SK-N-SH treated with all-trans-retinoic acid at 6 μM for 48 hours (cell line): ENCODE results near the gene ST6GAL1.

ENCODE experiments used
- ARNTL ChIP-seq: fragments of 450-650 bp; formaldehyde crosslinking; IDR thresholded peaks from 2 replicates; pipeline ENCODE4 v1.5.0; 2020; ENCODE audit warnings: low read depth, mild to moderate bottlenecking, moderate library complexity, borderline replicate concordance
- CSDC2 ChIP-seq: fragments of 250-450 bp; sonication (Bioruptor Pico); IDR thresholded peaks from 2 replicates; pipeline ENCODE4 v1.5.0; 2020; ENCODE audit warnings: mild to moderate bottlenecking, moderate library complexity
- CSRNP3 ChIP-seq: fragments of 250-450 bp; sonication (Bioruptor Pico); IDR thresholded peaks from 2 replicates; pipeline ENCODE4 v1.5.1; 2021; ENCODE audit warnings: mild to moderate bottlenecking, moderate library complexity
- GLIS3 ChIP-seq: fragments of 250-450 bp; sonication (Bioruptor Pico); IDR thresholded peaks from 2 replicates; pipeline ENCODE4 v1.5.0; 2020; ENCODE audit warnings: mild to moderate bottlenecking, moderate library complexity
- OSR1 ChIP-seq: fragments of 250-450 bp; sonication (Bioruptor Pico); IDR thresholded peaks from 2 replicates; pipeline ENCODE4 v1.8.0; 2022; ENCODE audit warnings: moderate library complexity, mild to moderate bottlenecking, inconsistent platforms
- PATZ1 ChIP-seq: fragments of 250-450 bp; sonication (Bioruptor Pico); IDR thresholded peaks from 2 replicates; pipeline ENCODE4 v1.8.0; 2020; ENCODE audit warnings: mild to moderate bottlenecking, moderate library complexity, borderline replicate concordance
- RARB ChIP-seq: fragments of 250-450 bp; sonication (Bioruptor Pico); IDR thresholded peaks from 2 replicates; pipeline ENCODE4 v1.8.0; 2021; ENCODE audit warnings: mild to moderate bottlenecking, moderate library complexity
- SNAI2 ChIP-seq: fragments of 250-450 bp; sonication (Bioruptor Pico); IDR thresholded peaks from 2 replicates; pipeline ENCODE4 v1.5.0; 2020; ENCODE audit warnings: mild to moderate bottlenecking, moderate library complexity
- ZFP30 ChIP-seq: fragments of 450-650 bp; formaldehyde crosslinking; IDR thresholded peaks from 2 replicates; pipeline ENCODE4 v1.5.0; 2022; ENCODE audit warnings: mild to moderate bottlenecking, moderate library complexity
- ZNF565 ChIP-seq: fragments of 450-650 bp; formaldehyde crosslinking; conservative IDR thresholded peaks from 2 replicates; pipeline ENCODE4 v1.5.0; 2020; ENCODE audit warnings: low read depth, mild to moderate bottlenecking, moderate library complexity
- TF ChIP-seq, protein P1 (sequence below): fragments of 250-450 bp; sonication (Bioruptor Pico); IDR thresholded peaks from 2 replicates; pipeline ENCODE4 v1.5.1; 2020; ENCODE audit warnings: low read depth, mild to moderate bottlenecking, moderate library complexity

GRCh38 chr3:186882150-186882524 lies 48.2 kb upstream of the ST6GAL1 start:
- TF ChIP-seq PATZ1: no peak
- no peak for TF ChIP-seq GLIS3 (CRISPR knock-in tag)
- no peak for TF ChIP-seq SNAI2
- TF ChIP-seq ARNTL (CRISPR knock-in tag): no peak
- no peak for TF ChIP-seq RARB
- no peak for TF ChIP-seq CSDC2
- TF ChIP-seq ZNF565 (CRISPR knock-in tag): no peak
- TF ChIP-seq CSRNP3: no peak
- no peak for TF ChIP-seq OSR1 (CRISPR knock-in tag)
- no peak for TF ChIP-seq ZFP30 (CRISPR knock-in tag)
- TF ChIP-seq, protein P1, sequence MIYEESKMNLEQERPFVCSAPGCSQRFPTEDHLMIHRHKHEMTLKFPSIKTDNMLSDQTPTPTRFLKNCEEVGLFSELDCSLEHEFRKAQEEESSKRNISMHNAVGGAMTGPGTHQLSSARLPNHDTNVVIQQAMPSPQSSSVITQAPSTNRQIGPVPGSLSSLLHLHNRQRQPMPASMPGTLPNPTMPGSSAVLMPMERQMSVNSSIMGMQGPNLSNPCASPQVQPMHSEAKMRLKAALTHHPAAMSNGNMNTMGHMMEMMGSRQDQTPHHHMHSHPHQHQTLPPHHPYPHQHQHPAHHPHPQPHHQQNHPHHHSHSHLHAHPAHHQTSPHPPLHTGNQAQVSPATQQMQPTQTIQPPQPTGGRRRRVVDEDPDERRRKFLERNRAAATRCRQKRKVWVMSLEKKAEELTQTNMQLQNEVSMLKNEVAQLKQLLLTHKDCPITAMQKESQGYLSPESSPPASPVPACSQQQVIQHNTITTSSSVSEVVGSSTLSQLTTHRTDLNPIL: no peak
